GM19023 (cell line): ENCODE results near the gene CRYBA1.
"Not testable (repeated sequence)": the region's sequence is repeated elsewhere in the genome, so short reads cannot be mapped to it uniquely, and the experiment has no call there.

Experiments used
- ATAC-seq: cut with Tn5 transposase; IDR thresholded peaks from one replicate; pipeline ENCODE4 v1.9.1; 2021; ENCODE audit warnings: mild to moderate bottlenecking, moderate library complexity; ENCODE audit not compliant: unreplicated experiment

CRYBA1 gene

GRCh38 chr17:29237476-29238132 is 9.1 kb upstream of the CRYBA1 start:
- no peak for ATAC-seq

GRCh38 chr17:29238133-29238850 is 8.4 kb upstream of the CRYBA1 start:
- no peak for ATAC-seq

GRCh38 chr17:29240477-29240876 is 6.2 kb upstream of the CRYBA1 start:
- ATAC-seq: no peak

GRCh38 chr17:29240968-29241963 is 5.4 kb upstream of the CRYBA1 start:
- ATAC-seq: no peak

- no peak for ATAC-seq
Observed at GRCh38 chr17:29242051-29242450, 4.6 kb upstream of the CRYBA1 start.

GRCh38 chr17:29242790-29243189 is 3.9 kb upstream of the CRYBA1 start:
- no peak for ATAC-seq

GRCh38 chr17:29243792-29244191 is 2.9 kb upstream of the CRYBA1 start:
- no peak for ATAC-seq

GRCh38 chr17:29245401-29245800 is 1.3 kb upstream of the CRYBA1 start:
- no peak for ATAC-seq

- ATAC-seq: no peak
Observed at GRCh38 chr17:29247219-29247618, 560 bp downstream of the CRYBA1 start.

- no peak for ATAC-seq
Observed at GRCh38 chr17:29248845-29249244, 2.2 kb downstream of the CRYBA1 start.

GRCh38 chr17:29250666-29251065 is 4.0 kb downstream of the CRYBA1 start:
- no peak for ATAC-seq

- no peak for ATAC-seq
Observed at GRCh38 chr17:29251184-29251583, 4.5 kb downstream of the CRYBA1 start.

GRCh38 chr17:29252101-29252791 is 5.6 kb downstream of the CRYBA1 start:
- no peak for ATAC-seq

GRCh38 chr17:29253037-29253436 is 6.4 kb downstream of the CRYBA1 start:
- no peak for ATAC-seq

- ATAC-seq: no peak
Observed at GRCh38 chr17:29255926-29256522, 9.4 kb downstream of the CRYBA1 start.

- no peak for ATAC-seq
Observed at GRCh38 chr17:29256735-29257466, 10.2 kb downstream of the CRYBA1 start.

- no peak for ATAC-seq
Observed at GRCh38 chr17:29257756-29258155, 11.1 kb downstream of the CRYBA1 start.

- ATAC-seq: no peak
Observed at GRCh38 chr17:29263916-29264315, 17.3 kb downstream of the CRYBA1 start.

- ATAC-seq: not testable (repeated sequence)
Observed at GRCh38 chr17:29271980-29272379, 25.3 kb downstream of the CRYBA1 start.

GRCh38 chr17:29273924-29274323 is 27.3 kb downstream of the CRYBA1 start:
- no peak for ATAC-seq
